Forelimb muscle (tissue), 1 donor: ENCODE results near the gene KCNIP4. TPM values are rescaled to one million over a fixed set of nuclear protein-coding genes. Genes with fewer than 3 reads are reported as not detected.

Experiments
- DNase-seq: peaks from one replicate; pipeline ENCODE4 v3.0.0-alpha.2; 2013; ENCODE audit warnings: low read depth
- polyA plus RNA-seq: library from polyadenylated mRNA; unstranded; fragments of 120-200 nt; gene quantifications from one replicate; pipeline ENCODE4 v1.2.1, GENCODE V29; 2013; ENCODE audit not compliant: insufficient read length

KCNIP4 gene
- polyA plus RNA-seq, 1 donor: 0.97 TPM

DNA sequence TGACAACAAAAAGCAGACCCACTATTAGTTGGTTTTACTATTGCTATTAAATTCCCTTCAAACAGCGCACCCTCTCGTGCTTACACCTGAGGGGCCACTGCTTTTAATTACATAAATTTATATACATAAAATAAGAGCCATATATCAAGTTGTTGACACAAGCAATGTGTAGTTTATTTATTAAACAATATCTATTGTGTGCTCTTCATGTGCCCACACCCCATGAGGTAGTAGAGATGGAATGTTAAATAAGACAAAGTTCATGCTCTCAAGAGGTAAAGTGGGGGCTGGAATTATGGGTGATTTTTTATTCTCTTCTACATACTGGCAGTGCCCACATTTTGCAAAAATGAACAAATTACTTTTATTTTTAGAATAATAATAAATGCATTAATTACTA is 47.3 kb downstream of the KCNIP4 start:
- DNase-seq: no peak

DNA sequence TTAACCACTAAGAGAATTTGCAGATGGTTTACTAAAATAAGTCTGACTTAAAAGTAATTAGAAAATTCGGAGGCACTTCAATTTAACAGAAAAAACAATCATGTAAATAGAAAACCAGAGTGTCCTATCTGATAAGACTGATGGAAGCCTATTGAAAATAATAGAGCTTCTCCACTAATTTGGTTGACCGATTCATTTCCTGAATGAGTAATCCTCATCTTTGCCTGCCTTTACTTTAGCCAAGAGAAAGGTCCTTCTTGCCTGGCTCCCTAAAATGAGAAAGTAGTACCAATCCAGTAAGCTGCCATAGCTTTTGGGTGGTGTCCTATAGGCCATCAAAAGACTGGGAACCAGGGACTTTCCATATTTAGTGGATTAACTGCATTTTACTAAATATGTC is 48.4 kb downstream of the KCNIP4 start:
- no peak for DNase-seq

DNA sequence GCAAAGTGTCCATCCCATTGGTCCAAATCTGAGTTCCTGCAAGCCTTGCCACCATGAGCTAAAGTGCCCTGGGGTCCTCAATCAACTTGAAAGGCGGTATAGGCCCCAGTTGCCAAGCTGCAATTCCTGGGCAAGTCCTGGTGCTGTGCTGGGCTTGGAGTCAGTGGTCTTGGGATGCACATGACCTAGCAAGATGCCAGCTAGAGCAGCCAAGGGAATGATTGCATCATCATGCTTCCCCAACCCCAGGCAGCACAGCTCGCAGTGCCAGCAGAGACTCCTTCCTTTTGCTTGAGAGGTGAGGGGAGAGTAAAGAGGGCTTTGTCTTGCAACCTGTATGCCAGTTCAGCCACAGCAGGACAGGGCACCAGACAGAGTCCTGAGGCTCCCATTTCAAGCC is 50.5 kb downstream of the KCNIP4 start:
- DNase-seq: no peak

DNA sequence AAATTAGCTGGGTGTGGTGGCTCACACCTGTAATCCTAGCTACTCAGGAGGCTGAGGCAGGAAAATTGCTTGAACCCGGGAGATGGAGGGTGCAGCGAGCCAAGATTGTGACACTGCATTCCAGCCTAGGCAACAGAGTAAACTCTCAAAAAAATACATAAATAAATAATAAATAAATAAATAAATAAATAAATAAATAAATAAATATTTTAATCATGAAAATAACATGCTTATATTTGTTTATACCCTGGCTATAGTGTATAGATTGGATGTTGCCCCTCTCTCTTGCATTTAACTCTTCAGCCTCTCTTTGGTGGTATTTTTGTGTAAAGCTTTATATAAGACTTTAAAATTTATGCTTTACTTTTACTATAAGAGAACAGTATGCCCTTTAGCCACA is 51.8 kb downstream of the KCNIP4 start:
- DNase-seq: no peak

DNA sequence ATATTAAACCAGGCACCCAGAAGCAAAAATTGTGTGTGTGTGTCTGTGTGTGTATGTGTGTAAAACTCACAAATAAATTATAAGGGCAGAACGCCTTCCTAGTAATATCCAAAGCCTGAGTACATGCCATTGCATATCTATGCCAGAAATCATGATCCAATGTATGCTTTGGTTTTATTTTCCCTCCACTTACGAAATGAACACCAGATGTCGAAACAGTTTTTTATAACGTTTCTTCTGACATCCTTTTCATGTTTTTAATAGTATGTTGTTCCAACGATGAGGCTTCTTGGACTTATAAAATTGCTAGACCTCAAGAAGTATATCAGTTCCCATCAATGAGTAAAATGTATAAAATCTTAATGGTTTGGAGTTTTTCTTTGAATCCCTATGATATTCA is 55.4 kb downstream of the KCNIP4 start:
- DNase-seq: no peak

DNA sequence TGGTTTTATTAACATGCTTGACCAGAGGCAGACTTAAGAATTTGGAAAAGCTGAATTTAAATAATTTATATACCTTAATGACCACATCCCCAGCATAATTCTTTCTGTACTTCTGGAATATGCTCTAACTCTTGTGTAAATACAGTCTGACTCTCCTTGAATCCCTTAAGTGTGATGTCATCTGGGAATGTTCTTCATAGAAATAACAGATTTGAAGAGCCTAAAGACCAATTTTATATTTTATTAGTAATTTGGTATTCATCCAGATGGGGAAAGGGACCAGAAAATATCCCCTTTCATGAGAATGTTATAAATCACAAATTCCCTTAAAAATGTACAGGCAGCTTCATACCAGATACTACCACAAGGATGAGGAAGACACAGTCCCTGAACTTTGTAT is 58.3 kb downstream of the KCNIP4 start:
- DNase-seq: no peak

DNA sequence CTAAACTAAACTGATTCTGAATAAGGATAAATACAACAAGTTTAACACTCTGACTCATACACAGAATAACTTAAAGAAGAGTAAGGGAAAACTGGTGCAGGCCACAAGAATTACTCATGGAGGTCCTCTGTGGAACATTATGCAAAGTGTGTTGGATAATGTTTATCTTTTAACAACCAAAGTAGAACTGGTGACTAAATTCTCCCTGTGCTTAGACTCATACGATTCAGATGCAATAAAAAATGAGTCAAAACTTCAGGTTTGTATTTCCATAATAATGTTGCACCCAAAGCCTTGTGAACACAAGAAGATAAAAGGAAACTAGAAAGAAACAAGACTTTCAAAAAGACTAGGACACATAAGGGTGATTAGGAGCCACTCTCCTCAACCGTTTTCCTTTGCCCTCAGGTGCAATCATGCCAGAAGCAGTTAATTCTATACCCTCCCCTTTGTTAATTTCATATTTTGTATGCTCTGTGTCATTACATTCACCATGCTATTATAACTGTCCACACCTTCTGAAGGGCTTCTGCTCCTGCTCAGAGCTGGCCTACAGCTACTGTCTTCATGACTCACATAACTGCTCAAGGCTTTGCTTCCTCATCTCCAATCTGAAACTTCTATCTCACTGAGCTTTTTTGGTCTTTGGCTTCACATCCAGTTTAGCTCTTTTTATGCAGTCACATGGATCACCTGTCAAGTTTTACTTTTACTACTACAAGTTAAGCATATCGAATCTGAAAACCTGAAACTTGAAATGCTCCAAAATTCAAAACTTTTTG is 60.2 kb downstream of the KCNIP4 start:
- no peak for DNase-seq

DNA sequence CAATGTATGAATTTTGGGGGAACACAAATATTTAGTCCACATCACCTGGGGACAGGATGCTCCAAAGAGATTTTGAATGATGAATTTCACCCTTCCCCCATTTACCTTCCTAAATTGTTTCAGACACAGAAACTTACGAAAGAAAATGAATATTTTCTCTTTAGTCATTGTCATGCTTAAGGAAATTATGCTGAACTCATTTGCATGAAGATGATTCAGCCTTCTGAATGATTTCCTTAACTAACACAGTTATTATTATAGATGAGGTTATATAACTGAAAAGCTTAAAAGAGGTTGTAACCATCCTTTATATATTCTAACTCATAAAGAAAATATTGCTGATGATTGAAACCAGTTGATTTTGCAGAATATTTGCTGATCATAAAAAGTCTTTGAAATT is 61.1 kb downstream of the KCNIP4 start:
- DNase-seq: no peak

DNA sequence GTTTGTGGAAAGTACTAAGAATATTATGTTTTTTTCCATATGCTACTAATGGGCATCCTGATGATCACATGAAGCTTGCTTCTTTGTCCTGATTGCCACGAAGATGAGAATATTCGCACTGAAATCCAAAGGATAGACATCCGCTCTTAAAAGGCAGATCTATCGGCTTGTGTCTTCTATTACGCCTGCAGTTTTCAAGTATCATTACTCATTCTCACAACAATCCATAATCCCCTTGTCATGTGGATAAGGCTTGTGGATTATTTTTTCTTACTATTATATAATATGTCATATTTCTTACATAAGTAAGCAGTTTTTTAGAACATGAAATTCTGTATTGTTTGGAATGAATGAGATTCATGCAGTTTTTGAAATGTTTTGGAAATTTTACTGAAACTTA is 62.8 kb downstream of the KCNIP4 start:
- DNase-seq: no peak

DNA sequence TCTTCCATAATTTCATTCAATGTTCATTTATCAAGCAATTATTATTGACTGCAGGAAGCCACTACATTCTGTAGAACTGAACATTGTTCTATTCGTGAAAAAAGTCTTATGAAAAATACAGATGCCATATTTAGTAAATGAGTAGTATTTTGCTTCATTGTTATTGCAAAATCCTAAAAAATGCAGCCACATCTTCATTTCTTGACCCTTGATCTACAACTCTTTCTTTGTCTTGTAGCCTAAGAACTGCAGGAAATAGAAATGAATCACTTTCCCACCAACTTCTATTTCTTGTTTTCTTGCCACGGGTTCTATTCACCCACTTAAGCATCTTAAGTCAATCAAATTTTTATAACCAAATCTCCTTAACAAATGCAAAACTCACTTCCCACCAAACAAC is 63.3 kb downstream of the KCNIP4 start:
- no peak for DNase-seq

DNA sequence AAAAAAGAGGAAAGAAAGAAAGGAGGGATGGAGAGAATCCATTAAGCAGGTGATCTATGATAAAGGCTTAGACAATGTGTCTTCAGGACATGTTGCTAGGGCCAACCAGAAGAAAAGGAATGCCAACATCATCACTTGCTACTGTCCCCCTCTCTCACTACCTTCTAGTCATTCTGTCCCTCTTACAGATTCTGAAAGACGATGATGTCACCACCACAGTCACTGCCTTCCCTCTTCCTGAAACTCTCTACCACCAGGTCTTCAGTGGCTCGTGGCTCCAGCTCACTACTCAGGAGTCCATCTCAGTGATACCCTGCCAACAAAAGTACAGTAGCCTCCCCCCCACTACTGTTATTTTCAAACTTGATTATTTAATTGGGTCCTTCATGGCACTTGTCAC is 64.0 kb downstream of the KCNIP4 start:
- no peak for DNase-seq

DNA sequence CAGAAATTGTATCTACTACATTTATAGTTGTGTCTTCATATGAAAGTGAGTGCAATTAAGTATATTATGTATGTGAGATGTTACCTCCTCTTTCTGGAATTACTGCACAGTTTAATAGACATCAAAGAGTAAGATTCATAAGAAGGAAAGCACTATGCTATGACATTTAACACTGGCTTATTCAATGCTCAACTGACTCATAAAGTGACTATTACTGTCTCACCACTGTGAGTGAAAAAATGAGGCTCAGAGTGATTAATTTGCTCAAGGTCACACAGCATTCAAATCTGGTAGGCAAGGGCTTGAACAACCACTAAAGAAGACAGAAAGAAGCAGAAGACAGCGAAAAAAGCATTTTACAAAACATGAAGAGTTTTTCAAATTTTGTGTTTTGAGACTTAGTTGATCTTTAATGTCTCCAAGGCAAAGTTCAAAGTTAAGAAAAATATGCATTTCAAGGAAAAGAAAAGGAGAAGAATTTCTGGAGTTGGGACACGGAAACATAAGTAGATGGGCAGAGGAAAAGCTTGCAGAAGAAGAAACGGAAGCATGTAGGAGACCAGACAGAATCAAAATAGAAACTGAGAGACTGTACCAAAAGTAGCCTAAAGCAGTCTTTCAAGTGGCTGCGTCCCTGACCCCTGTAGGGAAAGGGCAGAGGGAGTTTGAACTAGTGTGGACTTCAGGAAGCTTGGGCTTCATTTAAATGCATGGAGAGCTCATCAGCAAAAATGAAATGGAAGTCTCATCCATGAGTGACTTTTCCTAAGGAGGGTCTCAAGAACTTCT is 66.3 kb downstream of the KCNIP4 start:
- no peak for DNase-seq

DNA sequence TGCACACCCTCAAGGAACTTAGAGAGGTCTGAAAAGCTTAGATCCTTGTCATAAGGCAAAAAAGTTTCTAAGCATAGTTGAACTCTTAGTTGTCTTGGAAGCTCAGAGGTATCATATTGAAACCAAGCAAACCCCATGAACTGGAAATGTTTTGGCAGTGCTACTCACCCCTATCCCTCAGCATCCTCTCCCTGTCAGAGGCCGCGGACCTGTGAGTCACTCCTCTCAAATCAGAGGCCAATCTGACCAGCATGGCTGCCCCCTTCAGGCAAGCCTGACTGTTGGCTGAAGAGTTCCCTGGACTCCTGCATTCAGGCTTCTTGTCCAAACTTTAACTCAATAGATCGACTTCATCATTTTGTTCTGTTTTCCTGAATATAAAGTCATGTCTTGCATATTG is 69.4 kb downstream of the KCNIP4 start:
- no peak for DNase-seq

DNA sequence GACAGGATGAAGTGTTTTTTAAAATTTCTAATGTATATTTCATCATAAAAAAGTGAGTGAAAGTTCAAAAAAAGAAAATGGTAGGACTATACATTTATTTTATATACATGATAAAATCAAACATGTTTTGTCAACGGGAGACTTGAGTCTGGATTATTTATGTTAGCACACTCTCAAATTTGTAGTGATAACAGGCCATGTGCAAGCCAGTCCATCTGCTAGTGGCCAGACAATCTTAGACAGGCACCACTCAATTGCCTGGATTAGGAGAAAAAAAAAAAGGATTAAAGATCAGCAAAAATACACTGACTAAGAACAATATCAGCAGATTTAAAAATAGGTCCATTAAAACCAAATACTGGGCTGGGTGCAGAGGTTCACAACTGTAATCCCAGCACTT is 71.9 kb downstream of the KCNIP4 start:
- no peak for DNase-seq

DNA sequence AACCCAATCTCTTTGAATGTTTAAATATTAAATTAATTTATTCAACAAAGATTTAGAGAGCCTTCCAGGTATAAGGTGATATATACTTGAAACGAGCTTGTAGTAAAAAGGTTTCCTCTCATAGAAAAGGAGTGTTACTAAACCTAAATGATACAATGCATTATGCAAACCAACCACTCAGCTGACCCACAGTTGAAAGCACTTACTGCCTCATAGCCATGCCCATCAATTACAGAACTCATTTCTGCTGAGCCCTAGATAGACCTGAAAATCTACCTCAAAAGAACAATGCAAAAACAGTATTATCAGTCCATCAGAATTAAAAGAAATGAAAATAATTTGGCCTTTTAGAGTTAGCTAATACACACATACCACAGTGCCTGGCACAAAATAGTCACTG is 75.4 kb downstream of the KCNIP4 start:
- DNase-seq: no peak

DNA sequence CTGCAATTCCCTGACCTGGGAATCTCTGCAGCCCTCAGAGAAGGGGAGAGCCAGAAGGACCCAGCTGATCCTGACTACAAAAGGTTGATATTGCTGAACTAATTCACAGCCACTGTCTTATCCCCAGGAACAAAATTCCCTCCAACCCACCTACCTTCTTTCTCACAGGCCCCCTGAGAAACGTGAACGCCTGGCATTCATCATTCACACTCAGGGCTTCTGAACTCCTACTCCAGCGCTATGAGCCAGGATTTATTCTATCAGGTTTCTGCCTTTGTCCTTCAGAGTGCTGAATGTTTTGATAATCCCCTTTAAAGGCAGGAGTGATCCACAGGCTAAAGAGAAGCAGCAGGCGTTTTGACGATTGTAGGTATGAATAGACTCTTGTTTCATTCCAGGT is 76.5 kb downstream of the KCNIP4 start:
- no peak for DNase-seq

DNA sequence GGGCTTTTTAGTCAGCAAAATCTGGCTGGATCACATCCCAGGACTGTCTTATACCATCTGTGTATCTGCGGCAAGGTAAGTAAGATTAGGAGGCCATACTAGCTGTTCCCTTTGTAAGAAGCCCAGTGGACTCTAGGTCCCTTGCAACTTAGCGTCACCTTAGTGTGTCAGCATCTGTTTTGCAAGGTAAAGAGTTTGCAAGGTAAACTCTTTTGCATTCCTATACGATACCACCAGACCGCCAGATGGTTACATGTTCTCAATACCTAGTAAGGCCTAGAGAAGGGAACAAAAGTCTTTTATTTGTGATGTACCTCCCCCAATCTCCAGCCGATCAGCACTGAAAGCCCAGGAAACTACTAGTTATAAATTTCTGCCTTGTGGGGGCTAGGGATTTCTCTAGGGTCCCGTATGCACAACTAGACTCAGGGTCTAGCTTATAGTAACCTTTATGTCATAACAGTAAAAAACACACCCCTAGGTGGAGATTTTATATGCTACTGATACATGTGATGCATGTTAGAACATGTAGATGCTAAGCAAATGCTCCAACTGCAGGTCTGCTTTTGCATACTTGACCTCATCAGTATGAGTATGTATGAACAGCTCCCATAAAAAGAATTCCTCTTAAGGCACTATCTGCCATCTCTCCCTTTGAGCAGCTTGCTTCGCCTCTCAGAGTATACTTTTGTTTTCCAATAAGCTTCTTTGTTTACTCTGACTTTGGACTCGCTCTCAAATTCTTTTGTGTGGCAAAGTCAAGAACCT is 78.4 kb downstream of the KCNIP4 start:
- no peak for DNase-seq

DNA sequence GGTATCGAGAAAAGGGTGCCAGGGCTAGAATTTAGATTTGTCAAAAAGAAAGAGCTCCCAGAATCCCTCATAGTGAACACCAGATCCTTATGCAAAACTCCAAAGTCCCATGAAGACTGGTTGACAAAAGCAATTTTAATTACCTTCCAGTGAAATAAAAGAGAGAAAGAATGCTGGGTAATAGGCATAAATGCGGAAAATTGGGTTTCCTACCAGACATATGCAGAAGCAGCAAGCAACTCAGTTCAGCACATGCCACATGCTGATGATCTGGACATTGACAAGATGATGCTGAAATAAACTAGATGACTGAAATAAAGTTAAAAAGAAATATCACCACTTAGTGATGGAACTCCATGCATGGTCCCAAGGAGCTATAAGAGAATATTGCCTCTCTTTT is 83.9 kb downstream of the KCNIP4 start:
- DNase-seq: no peak

DNA sequence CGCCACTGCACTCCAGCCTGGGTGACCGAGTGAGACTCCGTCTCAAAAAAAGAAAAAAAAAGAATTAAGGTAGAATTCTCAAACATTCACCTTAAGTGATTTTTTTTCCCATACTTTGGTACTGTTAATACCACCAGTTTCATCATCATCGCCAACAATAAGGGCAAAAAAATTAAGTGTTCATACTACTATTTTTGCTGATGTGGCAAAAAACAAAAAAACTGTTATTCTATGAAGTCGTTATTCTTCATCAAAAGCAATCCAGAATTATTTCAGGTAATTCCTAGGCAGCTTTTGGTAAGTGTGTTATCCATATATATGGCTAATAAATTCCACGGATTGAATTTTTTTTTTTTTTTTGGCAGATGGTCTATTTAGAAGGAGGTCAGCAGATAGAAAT is 85.7 kb downstream of the KCNIP4 start:
- no peak for DNase-seq

DNA sequence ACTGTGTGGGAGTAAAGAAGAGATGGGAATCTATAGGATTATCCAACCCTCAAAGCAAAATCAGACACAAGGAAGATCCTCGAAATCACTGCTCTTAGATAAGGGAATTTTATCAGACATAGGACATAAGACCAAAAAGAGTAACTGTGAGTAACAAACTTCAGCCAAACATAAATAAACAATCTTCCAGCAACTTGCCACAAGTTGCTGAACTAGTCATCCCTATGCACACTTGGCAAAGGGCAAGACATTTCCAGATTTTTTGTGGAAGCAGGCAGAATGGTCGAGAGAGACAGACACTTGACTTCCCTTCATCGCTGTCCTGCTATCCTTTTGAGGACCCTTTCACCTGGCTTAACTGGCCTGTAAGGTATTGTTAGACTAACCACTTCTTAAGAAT is 89.6 kb downstream of the KCNIP4 start:
- DNase-seq: no peak

DNA sequence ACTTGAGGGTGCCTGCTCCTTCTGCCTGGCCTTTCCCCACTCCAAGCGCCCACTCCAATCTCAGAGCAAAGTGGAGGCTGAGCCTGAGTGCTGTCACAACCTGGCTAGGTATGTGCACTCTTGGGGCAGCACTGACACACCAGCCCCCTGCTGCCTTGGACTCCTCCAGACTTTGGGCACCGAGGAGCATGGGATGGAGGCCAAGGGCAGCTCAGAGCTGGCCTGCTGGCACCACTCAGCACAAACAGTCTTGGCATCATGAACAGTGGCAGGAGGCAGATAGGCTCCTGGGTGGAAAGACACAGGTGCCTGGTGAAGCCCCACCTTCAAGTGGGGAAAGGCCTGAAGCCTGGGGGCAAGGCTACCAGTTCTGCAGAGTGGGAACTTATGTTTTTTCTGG is 91.8 kb downstream of the KCNIP4 start:
- DNase-seq: no peak

DNA sequence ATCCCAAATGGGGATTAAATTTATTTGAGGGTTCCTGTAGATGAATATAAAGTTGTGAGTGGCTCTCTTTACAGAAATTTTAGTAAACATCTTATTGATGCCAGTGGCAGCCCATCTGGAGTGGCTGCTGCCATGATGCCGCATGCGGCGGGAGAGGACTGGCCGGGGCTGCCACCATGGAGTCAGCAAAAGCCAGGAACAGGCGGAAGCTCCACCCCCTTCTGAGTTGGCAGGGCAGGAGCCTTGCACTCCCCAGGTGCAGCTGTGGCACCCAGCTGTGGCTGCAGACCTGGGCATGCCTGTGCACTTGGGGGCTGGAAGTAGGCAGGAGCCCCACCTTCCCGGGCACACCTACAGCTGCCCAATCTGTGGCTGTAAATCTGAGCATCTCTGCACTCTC is 92.3 kb downstream of the KCNIP4 start:
- DNase-seq: no peak

DNA sequence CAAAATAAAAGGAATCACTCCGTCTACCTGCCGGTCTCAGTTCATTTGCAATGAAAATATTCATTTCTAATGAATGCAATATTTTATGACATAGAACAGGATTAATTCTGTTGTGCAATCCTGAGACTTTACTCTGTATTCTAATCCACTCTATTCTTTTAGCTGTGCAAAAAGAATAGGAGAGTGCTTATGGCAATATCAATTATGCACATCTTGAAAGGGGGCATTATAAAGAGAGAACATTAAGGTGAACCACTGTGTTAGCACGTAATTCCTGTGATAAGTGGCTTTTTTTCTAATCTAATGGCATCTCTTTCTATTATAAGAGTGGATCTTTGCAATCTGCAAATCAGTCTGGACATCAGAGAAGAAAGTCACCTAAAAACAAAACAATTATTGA is 99.5 kb downstream of the KCNIP4 start:
- DNase-seq: no peak
